Astrocyte of the hippocampus (primary cell): ENCODE results near the gene TBC1D3H.
"Not testable (repeated sequence)": the region's sequence is repeated elsewhere in the genome, so short reads cannot be mapped to it uniquely, and the experiment has no call there.

Source experiments
- DNase-seq: peaks from one replicate; pipeline ENCODE4 v3.0.0; 2011; ENCODE audit warnings: low read depth, low spot score

Gene TBC1D3H

DNA sequence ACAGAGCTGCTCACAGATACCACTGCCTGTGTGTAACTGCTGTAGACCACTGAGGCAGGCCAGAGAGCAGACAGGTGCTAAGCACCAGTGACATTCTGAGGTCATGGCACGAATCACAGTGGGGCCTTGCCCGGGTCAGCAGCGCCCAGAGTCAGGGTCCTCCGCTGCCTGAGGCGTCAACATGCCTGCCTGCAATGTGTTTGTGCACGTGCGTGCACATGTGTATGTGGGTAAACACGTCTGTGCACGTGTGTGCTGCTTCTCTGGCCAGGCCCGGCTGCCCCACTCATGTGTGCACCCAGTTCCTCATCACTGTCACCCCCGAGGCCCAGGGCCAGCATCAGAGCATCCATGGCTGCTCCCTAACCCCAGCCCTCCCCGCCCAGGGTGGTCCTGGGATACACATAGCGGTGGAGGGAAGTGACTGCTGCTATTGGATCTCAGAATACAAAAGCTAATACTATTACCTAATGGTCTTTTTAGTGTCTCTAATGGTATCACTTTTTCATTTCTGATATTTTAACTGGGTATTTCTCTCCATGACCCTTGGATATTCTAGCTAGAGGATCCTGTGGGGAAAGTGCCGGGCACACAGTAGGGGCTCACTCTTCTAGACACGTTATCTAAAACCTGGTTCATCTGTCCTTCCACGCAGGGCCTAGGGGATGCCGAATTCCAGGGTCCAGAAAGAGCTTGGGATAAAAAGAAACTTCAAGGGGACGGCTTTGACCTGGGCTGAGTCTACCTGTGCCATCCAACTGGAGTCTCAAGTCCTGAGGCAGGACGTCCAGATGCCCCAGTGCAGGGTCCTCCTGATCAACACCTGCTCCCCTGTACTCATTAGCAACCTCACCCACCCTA, at the start of gene TBC1D3H:
Gene TBC1D3H (minus strand): TSS at position 51 of the 861 bp plus-strand sequence. CDS start 1,540 bp downstream, outside the sequence.
- DNase-seq: not testable (repeated sequence)

DNA sequence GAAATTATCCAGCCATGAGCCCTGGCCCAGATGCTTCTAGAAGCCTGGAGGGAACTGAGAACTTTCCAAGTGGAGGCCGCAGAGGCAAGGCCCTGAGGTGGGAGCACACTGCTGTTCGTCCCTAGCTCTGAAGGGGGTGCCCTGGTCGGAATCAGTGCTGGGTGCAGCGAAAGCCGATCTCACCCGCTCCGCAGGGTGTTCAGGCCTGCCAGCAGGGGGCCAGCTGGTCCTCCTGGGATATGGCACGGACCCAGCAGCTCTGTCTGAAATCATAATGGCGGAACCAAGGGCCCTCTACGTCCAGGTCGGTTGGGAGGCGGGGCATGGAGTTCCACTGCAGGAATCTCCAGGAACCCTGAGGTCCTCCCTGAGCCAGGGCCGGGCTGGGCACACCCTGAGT, 40.7 kb upstream of the TBC1D3H start:
- not testable (repeated sequence) for DNase-seq

DNA sequence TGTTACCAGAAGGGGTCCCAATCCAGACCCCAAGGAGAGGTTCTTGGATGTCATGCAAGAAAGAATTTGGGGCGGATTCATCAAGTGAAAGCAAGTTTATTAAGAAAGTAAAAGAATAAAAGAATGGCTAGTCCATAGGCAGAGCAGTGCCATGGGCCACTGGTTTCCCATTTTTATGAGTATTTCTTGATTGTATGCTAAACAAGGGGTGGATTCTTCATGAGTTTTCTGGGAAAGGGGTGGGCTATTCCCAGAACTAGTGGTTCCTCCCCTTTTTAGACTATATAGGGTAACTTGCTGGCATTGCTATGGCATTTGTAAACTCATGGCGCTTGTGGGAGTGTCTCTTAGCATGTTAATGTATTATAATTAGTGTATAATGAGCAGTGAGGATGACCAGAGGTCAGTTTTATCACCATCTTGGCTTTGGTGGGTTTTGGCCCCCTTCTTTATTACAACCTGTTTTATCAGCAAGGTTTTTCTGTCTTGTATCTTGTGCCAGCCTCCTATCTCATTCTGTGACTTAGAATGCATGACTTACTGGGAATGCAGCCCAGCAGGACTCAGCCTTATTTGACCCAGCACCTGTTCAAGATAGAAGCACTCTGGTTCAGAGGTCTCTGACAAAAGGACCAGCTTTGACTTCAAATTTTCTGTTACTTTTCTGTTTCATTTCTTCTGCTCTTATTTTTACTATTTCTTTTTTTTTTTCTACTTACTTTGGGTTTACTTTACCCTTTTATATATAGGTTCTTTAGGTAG, 27.1 kb upstream of the TBC1D3H start:
- DNase-seq: not testable (repeated sequence)

- not testable (repeated sequence) for DNase-seq
Measured at GRCh38 chr17:36390943-36391645, 2.9 kb upstream of the TBC1D3H start.

DNA sequence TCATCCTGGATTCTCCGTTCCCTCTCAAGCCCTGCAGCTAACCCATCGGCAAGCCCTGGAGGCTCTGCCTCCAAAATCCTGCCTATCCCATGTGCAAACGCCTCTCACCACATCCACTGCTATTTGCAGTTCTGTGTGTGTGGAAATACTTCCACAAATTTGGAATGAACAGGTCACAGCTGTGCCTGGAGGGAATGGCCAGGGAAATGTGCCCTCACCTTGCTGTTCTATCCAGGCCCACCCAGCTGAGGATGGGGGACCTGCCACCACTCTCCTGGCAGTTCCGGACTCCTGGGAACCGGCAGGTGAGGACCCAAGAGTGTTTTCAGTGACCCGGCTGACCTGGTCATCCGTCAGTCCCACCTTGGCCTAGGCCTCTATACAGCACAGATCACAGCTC, 12.3 kb downstream of the TBC1D3H start:
- not testable (repeated sequence) for DNase-seq

- not testable (repeated sequence) for DNase-seq
Measured at GRCh38 chr17:36362496-36362895, 25.7 kb downstream of the TBC1D3H start.
